ENCODE data around the gene ARMH2.
"Not testable (repeated sequence)": the region's sequence is repeated elsewhere in the genome, so short reads cannot be mapped to it uniquely, and the experiment has no call there.

Gene ARMH2

DNA sequence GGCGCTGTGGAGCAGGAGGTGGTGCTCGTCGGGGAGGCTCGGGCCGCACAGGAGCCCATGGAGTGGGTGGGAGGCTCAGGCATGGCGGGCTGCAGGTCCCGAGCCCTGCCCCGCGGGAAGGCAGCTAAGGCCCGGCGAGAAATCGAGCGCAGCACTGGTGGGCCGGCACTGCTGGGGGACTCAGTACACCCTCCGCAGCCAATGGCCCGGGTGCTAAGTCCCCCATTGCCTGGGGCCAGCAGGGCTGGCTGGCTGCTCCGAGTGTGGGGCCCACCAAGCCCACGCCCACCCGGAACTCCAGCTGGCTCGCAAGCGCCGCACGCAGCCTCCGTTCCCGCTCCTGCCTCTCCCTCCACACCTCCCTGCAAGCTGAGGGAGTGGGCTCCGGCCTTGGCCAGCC, 32.7 kb downstream of the ARMH2 start:
- DNase-seq (ENCODE audit: low read depth in 2 of 3, low spot score in 2 of 3): not testable (repeated sequence)

DNA sequence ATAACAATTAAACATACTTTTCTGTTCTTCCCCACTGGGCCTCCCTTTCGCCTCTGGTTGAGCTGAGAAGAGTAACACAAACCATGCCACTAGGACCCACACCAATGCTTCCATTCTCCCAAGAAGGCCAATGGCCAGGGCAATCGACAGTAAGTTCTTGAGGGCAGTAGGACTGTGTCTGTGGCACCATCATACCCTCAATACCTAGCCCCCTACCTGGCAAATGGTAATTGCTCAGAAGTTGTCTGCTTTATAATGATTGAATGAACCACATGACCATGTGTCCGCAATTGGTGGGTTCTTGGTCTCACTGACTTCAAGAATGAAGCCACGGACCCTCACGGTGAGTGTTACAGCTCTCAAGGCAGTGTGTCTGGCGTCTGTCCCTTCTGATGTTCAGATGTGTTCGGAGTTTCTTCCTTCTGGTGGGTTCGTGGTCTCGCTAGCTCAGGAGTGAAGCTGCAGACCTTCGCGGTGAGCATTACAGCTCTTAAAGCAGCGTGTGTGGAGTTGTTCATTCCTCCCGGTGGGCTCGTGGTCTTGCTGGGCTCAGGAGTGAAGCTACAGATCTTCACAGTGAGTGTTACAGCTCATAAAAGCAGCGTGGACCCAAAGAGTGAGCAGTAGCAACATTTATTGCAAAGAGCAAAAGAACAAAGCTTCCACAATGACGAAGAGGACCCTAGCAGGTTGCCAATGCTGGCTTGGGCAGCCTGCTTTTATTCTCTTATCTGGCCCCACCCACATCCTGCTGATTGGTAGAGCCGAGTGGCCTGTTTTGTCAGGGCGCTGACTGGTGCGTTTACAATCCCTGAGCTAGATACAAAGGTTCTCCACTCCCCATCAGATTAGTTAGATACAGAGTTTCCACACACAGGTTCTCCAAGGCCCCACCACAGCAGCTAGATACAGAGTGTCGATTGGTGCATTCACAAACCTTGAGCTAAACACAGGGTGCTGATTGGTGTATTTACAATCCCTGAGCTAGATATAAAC, 33.6 kb downstream of the ARMH2 start:
- not testable (repeated sequence) for DNase-seq (ENCODE audit: low read depth in 2 of 3, low spot score in 2 of 3)

DNA sequence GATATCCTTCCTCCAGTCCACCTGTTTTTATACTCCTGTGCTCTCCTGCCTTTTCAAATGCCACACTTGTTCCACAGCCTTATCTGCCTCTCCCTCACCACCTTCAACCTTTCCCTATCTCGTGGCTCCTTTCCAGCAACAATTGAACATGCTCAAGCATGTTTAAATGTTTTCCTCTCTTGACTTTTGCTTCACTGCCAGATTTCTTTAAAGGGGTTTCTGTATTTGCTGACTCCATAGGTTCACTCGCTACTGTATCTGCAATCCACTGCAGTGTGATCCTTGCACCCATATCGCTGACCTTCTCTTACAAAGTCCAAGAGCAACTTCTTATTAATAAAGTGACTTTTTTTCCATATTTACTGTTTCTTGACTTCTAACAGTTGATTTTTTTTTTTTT, 35.1 kb downstream of the ARMH2 start:
- no peak for DNase-seq (ENCODE audit: low read depth in 2 of 3, low spot score in 2 of 3)

DNA sequence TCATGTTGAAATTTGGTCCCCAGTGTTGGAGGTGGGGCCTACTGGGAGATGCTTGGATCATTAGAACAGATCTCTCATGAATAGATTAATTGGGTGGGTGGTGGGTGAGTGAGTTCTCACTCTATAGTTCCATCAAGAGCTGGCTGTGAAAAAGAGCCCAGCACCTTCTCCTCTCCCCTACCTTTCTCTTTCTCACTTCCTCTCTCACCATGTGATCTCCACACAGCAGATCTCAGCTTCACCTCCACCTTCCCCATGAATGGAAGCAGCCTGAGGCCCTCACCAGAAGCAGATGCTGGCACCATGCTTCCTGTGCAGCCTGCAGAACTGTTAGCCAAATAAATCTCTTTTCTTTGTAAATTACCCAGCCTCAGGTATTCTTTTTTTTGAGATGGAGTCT, 36.9 kb downstream of the ARMH2 start:
- DNase-seq (ENCODE audit: low read depth in 2 of 3, low spot score in 2 of 3): no peak

GRCh38 chr6:24761193-24761835, 37.4 kb downstream of the ARMH2 start:
- no peak for DNase-seq (ENCODE audit: low read depth in 2 of 3, low spot score in 2 of 3)

- DNase-seq (ENCODE audit: low read depth in 2 of 3, low spot score in 2 of 3): no peak
Observed at GRCh38 chr6:24760210-24760609, 38.5 kb downstream of the ARMH2 start.

- no peak for DNase-seq (ENCODE audit: low read depth in 2 of 3, low spot score in 2 of 3)
Observed at GRCh38 chr6:24759718-24760117, 39.0 kb downstream of the ARMH2 start.

DNA sequence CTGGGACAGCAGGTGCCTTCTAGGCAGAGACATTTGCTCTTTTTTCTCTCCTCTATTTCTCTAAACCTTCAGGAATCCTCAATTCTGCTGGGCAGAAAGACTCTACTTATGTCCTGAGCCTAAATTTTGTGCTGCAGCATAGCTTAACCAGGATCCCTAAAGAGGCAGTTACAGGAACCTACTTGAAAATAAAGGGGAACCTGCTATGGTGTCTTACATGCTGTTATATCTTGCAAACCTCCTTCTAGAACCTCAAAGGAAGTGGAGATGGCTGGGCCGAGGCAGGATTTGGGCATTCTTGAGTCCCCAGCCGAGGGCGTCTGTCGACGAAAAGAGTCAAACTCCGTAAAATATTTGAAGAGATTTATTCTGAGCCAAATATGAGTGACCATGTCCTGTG, 41.1 kb downstream of the ARMH2 start:
- DNase-seq (ENCODE audit: low read depth in 2 of 3, low spot score in 2 of 3): no peak

DNA sequence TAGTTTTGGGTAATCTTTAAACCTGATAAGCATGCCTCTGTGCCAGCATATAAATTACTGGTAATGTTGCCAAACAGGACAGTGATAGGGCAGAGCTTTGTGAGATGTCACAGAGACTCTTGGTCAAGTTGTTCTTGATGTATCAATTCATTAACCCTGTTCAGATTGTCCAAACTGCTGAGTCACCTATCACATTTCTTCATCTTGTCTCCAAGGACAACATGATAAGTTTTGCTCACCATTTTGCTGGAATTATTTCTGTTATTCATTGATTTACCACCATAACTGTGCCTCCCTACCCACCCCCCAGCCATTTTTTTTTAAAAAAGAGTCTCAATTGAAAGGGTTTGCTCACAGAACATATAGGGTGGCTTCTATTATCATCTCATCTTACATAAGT, 43.4 kb downstream of the ARMH2 start:
- DNase-seq (ENCODE audit: low read depth in 2 of 3, low spot score in 2 of 3): no peak

DNA sequence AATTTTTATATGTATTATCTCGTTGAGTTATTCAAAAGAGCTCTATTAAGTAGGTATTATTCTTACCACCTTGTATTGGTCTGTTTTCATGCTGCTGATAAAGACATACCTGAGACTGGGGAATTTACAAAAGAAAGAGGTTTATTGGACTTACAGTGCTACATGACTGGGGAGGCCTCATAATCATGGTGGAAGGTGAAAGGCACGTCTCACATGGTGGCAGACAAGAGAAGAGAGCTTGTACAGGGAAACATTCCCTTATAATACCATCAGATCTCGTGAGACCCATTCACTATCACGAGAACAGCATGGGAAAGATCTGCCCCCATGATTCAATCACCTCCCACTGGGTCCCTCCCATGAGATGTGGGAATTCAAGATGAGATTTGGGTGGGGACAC, 44.3 kb downstream of the ARMH2 start:
- DNase-seq (ENCODE audit: low read depth in 2 of 3, low spot score in 2 of 3): not testable (repeated sequence)

GRCh38 chr6:24753545-24753944, 45.2 kb downstream of the ARMH2 start:
- no peak for DNase-seq (ENCODE audit: low read depth in 2 of 3, low spot score in 2 of 3)

DNA sequence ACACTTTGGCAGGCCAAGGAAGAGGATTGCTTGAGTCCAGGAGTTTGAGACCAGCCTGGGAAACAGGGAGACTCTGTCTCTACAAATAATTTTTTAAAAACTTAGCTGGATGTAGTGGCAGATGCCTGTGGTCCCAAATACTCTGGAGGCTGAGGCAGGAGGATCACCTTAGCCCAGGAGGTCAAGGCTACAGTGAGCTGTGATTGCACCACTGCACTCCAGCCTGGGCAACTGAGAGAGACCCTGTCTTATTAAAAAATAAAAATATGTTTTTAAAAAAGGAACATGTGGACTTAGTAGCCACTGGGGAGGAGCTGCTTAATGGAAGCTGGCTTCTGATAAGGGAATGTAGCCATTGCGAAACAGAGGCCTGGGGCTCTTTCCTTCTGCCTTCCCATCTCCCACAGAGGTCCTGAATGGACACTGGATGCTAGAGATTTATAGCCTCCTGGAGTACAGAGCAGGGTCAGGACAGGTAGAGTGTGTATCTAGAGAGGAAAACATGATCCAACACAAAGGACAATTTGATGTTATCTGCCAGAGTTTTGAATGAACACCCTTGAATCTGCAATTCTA, 45.7 kb downstream of the ARMH2 start:
- no peak for DNase-seq (ENCODE audit: low read depth in 2 of 3, low spot score in 2 of 3)

GRCh38 chr6:24752503-24752902, 46.2 kb downstream of the ARMH2 start:
- DNase-seq (ENCODE audit: low read depth in 2 of 3, low spot score in 2 of 3): no peak

GRCh38 chr6:24750878-24751277, 47.8 kb downstream of the ARMH2 start:
- DNase-seq (ENCODE audit: low read depth in 2 of 3, low spot score in 2 of 3): not testable (repeated sequence)

DNA sequence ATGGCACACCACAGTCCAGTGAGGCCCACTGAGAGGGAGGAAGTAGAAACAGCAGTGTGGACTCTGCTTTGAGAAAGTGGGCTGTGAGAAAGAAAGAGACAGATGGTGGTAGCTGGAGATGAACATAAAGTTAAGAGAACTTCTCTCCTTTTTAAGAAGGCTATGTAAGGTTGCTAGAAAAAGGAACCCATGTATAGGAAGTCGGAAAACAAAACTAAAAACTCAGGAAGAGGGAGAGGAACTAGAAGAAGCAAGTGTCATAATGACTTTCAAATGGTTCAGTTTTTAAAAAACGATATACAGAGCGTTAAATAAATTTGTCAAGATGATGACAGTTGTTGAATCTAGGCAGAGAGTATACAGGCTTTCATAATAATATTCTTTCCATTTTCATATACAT, 49.4 kb downstream of the ARMH2 start:
- DNase-seq (ENCODE audit: low read depth in 2 of 3, low spot score in 2 of 3): no peak
